Suppressor macrophage treated with lipopolysaccharide for 4 hours (primary cell): ENCODE measurements around the gene NUDCD2.
"Not testable (repeated sequence)": the region's sequence is repeated elsewhere in the genome, so short reads cannot be mapped to it uniquely, and the experiment has no call there.

Experiments used
- DNase-seq: peaks from one replicate; pipeline ENCODE4 v3.0.0-alpha.2; 2020

NUDCD2 gene

DNA sequence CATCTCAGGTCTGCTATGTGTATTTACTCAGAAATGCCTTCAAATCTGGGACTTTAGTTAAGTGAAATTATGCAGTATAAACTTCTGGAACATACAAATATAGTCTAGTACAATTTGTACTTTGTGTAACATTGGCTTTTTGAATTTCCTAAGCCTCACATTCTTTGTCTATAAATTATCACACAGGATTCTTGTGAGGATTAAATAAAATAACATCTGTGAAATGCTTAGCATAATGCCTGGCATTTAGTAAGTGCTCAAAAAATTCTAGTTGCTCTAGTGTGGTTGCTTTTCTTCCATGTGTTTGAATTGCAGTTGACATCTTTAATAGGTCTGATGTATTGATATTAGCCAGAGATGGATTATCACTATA is 3.1 kb upstream of the NUDCD2 start:
- DNase-seq: no peak

DNA sequence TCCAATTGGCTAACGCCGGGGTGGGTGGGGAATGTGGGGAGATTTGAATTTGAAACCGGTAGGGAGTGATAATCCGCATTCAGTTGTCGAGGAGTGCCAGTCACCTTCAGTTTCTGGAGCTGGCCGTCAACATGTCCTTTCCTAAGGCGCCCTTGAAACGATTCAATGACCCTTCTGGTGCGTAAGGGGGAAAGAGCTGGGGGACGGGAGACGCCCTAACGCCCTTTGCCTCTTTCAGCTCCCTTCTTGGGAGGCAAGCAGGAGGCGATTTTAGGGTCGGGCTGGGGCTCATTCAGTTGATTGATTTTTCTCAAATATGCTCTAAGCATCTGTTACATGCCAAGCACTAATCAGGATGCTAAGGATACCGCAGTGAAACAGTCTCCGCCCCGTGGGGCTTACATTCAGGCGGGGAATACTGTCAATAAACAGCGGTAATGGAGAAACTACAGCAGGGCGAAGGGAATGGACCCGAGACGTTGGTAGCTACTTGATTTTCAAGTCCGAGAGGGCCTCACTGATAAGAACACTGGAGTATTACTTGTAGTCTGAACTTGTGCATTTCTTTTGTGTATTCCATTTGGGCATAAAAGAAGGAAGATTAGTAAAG is 765 bp upstream of the NUDCD2 start, which contains the start of gene HMMR:
TSS of gene HMMR (plus strand) at position 71 of the 610 bp plus-strand sequence. CDS start at position 132, 61 bp downstream.
- peak; percentile 5 for DNase-seq

DNA sequence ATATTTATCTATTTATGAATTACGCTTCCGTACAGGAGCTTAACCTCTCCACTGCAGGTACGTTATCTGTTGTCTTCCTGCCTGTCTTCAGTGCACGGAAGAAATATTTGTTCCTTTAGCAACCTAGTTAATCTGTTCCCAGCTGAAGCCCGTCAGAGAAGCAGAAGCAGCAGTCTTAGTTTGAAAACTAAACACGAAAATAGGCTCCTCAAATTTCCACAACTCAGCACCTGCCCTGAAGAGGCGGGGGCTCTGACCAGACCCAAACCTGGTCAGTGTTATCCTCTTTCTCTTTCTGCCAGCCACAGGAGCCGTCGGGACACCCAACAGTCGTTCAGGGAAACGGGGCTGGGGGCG is 462 bp downstream of the NUDCD2 start:
- DNase-seq: no peak

DNA sequence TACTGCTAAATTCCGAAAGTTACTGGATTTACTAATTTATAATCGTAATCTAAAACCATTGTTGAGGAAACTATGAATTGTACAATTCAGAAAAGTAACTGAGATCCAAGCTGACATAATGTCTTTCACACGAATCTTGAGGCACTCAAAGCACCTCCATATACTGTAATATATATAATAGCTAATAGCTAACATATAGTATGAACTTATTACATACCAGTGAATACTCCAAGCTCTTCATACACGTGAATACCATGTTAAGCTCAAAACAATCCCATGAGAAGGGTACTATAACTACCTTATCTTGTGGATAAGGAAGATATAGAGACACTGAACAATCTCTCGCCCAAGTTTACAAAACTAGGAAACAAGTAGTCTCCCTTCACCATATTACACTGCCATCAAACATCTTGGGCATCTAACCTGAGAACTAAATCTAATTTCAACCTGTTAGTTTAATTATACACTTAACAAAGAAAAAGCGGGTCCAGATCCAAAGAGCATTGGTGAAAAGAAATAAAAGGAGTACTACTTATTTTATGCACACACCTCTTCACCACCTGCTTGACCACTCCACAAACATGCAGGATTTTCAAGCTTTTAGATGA is 1.0 kb downstream of the NUDCD2 start:
- DNase-seq: peak; percentile 1

DNA sequence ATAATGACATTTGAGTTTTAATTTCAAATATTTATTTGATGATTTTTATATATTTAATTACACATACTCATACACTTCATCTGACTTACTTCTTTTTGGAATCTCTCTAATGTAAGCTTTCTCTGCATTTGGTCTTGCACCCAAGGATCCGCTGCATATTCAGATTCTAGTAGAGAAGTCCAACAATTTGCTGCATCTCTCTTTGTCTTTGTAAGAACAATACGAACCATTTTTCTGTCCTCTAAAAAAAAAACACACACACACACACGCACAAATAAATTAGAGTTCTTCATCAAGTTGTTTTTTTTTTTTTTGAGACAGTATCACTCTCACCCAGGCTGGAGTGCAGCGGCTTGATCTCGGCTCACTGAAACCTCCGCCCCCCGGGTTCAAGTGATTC is 3.1 kb downstream of the NUDCD2 start:
- no peak for DNase-seq

DNA sequence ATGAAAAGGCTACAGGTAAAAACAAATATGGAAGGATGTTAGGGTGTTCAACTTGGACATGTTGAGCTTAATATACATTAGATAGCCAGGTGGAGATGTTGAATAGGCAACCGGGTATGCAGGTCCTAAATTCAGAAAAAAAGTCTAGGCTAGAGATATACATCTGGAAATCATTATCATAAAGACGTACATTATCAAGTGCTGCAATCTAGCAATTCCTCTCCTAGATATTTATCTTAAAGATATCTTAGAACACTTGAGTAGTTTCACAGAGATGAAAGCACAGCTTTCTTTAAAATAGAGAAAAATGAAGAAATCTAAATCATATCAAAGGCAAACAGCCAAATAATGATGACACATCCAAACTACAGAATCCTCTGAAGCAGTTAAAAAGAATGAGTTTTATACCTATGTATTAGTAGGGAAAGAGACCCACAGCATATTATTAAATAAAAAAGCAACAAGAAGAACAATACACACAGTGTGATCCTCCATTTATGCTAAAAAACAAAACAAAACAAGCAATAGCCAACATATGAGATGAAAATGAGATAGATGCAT is 3.8 kb downstream of the NUDCD2 start:
- DNase-seq: no peak

DNA sequence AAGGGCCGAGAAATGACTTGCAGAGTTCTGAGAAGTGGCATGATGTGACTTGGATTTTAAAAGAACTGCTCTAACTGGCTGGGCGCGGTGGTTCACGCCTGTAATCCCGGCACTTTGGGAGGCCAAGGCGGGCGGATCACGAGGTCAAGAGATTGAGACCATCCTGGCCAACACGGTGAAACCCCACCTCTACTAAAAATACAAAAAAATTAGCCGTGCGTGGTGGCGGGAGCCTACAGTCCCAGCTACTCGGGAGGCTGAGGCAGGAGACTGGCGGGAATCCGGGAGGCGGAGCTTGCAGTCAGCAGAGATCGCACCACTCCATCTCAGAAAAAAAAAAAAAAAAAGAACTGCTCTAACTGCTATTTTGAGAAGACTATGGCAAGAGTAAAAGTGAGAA is 4.5 kb downstream of the NUDCD2 start:
- not testable (repeated sequence) for DNase-seq

DNA sequence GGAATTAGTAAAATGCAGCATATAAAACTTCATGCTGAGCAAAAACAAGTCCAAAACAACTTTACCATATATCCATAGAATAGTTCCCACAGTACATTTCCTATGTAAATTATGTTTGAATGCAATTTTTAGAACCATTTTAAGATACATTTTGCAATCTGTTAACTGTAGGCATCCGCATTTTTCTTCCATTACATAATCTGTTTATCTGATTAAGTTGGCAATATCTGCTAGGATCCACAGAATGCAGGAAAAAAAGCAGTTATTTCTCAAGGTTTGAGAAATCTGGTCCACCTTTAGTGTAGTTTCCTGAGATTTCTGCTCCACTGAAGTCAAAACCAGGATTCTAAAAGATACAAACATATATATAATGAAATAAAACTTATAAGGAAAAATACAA is 6.2 kb downstream of the NUDCD2 start:
- DNase-seq: no peak

DNA sequence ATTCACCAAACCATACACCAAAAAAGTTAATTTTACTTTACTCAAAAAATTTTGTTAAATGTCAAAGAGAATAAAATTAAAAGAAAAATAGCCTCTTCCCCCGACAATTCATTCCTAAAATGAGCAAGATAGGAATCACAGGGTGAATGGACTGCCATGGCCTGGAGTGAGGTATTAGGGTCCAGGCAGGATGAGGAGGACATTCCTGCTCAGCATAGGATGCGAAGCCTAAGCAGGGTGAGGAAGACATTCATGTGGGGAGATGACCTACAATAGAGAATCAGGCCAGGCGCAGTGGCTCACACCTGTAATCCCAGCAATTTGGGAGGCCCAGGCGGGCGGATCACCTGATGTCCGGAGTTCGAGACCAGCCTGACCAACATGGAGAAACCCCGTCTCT is 8.4 kb downstream of the NUDCD2 start:
- DNase-seq: no peak

DNA sequence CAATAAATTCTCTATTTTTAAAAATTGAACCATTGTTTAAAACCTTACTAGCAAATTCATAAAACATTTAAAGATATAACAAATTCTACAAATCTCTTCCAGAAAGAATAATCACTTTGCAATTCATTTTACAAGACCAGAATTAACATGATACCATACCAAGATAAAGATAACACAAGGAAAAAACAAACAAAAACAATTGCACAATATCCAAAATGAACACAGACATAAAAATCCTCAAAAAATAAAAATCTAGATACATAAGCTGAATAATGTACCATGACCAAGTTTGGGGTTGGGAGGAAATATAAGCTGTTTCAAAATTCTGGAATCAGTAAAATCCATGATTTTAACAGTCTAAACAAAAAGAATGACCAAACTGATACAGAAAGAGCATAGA is 11.4 kb downstream of the NUDCD2 start:
- no peak for DNase-seq

DNA sequence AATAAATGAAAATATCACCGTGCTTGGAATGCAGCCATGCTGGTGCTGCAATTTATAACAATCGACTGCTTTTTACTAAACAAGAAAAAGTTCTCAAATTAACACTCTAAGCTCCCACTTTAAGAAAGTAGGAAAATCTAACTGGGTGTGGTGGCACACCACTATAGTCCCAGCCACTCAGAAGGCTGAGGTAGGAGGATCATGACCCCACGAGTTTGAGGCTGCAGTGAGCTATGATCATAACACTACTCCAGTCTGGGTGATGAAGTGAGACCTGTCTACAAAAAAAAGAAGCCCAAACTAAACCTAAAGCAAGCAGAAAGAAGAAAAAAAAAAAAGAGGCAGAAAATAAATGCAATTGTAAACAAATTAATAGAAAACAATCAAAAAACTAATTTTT is 12.0 kb downstream of the NUDCD2 start:
- no peak for DNase-seq

DNA sequence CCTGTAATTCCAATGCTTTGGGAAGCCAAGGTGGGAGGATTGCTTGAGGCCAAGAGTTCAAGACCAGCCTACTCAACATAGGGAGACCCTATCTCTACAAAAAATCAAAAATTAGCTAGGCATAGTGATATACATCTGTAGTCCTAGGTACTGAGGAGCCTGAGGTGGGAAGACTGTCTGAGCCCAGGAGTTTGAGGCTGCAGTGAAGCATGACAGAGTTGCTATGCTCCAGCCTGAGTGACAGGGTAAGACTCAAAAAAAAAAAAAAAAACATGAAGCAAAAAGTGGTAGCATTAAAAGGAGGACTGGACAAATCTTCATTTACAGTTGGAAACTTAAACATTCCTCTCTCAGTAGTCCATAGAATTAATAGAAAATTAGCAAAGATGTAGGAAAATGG is 12.7 kb downstream of the NUDCD2 start:
- no peak for DNase-seq

DNA sequence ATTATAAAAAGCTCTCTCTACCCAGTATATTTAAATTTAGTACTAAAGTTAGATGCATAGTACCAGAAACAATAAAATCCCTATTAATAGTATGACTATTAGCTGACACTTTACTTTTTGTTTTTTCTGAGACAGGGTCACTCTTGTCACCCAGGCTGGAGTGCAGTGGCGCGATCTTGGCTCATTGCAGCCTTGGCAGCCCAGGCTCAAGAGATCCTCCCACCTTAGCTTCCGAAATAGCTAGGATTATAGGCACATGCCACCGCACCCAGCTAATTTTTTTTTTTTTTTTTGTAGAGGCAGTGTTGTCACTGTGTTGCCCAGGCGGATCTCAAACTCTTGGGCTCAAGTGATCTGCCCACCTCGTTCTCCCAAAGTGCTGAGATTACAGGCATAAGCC is 14.6 kb downstream of the NUDCD2 start:
- DNase-seq: no peak

DNA sequence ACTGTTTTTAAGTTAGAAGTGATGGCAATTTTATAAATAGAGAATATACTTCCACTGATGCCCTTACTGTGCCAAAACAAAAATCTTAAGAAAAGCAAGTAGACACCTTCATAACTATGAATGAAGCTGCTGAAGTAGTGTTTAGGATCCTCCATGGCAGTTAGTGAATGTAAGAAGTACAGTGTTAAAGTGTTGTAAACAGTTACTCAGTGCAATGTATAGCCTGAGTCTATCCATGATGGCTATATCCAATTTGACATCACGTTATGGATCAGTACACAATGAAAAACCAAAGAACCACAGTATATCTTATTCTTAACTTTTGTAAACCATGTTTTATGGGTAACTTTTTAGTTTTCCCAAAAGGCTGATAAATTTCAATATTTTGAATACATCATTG is 15.4 kb downstream of the NUDCD2 start:
- no peak for DNase-seq

DNA sequence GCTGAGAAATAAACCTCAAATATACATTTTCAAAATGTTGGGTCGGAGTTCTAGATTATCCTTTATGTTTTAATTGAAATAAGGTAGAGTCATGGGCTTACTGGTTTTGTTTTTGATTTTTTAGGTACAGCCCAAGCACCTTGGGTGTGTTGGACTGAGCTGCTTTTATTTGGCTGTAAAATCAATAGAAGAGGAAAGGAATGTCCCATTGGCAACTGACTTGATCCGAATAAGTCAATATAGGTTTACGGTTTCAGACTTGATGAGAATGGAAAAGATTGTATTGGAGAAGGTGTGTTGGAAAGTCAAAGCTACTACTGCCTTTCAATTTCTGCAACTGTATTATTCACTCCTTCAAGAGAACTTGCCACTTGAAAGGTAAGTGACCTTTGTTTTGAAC is 18.9 kb downstream of the NUDCD2 start:
- DNase-seq: no peak

DNA sequence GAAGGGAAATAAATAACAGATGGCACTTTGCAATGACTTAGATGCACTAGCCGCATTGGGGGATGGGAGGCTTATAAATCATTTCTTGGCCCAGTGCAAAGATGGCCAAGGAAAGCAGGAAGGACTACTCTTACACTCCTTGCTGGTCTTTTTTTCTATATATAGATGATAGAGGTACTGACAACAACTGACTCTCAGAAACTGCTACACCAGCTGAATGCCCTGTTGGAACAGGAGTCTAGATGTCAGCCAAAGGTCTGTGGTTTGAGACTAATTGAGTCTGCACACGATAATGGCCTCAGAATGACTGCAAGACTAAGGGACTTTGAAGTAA is 20.8 kb downstream of the NUDCD2 start:
- no peak for DNase-seq

DNA sequence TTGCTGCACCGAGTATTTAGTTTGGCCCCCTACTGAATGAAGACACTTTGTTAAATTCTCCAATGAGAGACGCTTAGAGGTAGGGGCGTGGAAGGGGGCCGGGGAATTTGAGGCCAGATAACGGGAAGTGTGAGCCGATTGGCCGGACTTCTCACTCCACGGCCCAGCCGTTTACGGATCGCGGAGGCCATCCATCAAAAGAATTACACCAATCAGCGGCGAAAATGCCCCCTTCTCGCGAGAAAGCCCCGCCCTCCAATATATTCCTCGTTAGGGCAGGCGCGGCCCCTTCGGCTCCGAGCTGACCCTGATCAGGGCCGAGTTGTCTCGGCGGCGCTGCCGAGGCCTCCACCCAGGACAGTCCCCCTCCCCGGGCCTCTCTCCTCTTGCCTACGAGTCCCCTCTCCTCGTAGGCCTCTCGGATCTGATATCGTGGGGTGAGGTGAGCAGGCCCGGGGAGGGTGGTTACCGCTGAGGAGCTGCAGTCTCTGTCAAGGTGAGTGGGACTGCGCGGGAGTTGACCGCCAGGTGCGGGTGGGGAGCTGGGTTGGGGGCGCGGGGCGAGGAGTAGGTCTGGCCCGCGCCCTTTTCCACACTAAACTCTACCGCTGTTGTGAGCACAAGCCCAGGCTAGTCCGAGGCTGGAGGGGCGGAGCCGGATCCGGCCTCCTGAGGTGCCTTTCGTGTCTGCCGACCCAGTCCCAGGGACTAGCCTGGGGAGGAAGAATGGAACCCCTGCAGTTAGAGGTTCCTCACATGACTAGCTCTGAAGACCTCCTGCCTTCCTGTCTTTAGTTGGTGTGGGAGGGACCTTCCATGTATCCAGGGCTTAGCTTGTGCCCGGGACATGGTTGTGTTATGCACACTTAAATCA is 22.4 kb downstream of the NUDCD2 start, which contains the start of gene CCNG1:
TSS of gene CCNG1 (plus strand) at position 287 of the 874 bp plus-strand sequence. CDS start 1,662 bp downstream, outside the sequence.
- DNase-seq: peak; percentile 97

DNA sequence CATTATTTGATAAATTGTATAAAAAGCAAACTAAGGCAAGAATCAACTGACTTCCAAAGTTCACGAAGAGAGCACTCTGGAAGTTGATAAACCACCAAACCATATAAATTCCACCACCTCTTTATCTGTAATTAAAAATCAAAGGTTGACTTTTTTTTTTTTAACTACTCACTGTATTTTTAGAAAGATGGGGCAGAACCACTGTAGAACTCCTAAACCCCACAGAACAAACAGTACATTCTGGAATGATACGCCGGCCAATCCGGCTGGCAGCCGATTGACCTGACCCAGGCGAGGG is 22.9 kb downstream of the NUDCD2 start:
- no peak for DNase-seq

DNA sequence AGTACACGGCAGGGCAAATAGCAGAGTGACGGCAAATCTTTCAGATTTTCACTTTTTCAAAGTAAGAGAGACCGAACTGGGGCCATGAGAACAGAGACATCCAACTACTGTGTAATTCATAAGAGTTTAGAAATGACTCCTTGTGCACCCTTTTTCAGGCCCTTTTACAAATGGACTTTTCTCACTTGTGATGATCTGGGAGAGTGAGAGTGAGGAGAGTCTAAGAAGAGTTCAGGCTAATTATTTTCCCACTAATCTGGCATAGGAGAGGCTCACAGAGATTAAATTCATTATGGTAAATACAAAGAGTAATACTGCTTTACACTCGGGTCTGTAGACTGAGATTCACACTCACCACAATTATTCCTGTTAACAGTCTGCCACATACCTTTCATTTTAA is 23.4 kb downstream of the NUDCD2 start:
- no peak for DNase-seq

DNA sequence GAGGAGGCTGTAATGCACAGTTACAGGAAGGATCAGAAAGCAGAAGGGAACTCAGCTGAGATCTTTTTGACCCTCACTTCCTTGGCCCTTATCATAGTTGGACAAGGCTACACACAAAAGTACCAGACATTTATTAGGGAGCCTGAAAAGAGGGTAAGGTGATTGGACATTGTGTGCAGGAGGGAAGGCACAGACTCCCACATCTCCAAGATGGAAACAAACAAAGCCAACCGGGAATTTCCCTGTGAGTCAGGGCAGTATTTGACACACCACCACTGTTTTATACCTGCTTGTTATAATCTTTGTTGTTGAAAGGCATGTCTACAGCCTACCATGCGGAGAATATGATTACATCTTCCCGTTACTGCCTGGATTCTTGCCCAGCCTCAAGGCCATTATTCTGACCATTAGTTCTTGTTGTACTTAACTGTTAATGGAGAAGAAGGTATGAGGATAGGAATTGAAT is 25.5 kb downstream of the NUDCD2 start:
- peak; percentile 6 for DNase-seq

DNA sequence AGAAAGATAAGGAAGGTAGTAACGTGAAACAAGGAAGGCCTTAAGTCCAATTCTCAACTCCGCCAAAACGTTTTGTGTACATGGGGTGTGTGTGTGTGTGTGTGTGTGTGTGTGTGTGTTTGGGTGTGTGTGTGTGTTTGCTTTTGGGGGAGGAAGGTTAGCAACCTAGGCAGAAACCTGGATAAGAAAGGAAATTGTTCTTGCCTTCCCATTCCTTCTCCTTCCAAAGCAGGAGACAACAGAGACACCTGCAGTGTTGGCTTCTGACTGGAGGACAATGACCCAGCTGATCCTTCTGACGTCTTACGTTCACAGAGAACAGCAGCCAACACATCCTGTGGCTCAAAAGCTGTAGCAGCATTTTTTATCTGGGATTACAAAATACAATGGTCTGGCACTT is 26.6 kb downstream of the NUDCD2 start:
- DNase-seq: no peak

DNA sequence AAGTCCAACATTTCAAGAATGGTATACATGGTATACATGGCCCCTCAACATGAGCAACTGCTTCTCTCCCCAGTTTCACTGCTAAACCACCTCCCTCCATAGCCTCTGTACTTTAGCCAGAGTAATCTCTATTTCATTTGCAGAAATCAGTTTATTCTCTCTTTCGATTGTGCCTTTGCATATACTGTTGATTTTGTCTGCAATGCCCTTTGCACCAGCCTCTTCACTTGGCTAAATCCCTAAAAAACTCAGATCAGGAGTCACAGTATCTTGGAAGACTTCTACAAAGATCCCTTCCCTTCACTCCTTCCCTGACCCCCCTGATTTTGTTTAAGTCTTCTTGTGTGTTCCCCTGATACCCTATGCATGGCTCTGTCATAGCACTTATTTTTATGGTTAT is 27.4 kb downstream of the NUDCD2 start:
- DNase-seq: no peak

DNA sequence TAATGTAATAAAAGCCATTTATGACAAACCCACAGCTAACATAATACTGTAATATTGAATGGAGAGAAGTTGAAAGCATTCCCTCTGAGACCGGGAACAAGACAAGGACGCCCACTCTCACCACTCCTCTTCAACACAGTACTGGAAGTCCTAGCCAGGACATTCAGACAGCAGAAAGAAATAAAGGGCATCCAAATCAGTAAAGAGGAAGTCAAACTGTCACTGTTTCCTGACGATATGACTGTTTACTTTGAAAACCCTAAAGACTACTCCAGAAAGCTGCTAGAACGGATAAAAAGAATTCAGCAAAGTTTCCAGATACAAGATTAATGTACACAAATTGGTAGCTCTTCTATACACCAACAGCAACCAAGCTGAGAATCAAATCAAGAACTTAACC is 33.8 kb downstream of the NUDCD2 start:
- DNase-seq: peak; percentile 48

DNA sequence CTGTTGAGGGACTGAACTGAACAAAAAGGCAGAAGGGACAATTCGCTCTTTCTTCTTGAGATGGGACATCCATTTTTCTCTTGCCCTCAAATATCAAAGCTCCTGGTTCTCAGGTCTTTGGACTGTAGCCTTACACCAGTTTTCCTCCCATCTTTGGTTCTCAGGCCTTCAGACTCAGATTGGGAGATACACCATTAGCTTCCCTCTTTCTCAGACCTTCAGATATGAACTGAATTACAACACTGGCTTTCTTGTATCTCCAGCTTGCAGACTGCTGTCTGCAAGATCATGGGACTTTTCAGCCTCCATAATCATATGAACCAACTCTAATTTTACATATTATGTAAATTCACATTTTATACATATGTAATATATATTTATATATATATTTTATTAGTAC is 35.1 kb downstream of the NUDCD2 start:
- no peak for DNase-seq
